Naive thymus-derived CD4-positive, alpha-beta T cell (primary cell): ENCODE measurements around the gene TIAL1. TPM values are rescaled to one million over a fixed set of nuclear protein-coding genes. Genes with fewer than 3 reads are reported as not detected.

Experiments used
- ATAC-seq: fragments of 150-1000 bp; cut with Tn5 transposase; 2 replicates; pipeline ENCODE4 v1.10.0; 2021; ENCODE audit warnings: mild to moderate bottlenecking, moderate library complexity
- CTCF ChIA-PET: fragments of 350-600 bp; sonication (Branson Sonifier 250); formaldehyde crosslinking; loops from one replicate; lab custom pipeline; 2021; ENCODE audit warnings: antibody characterized with exemption; lab: Charles Lee
- POLR2A ChIA-PET: fragments of 350-600 bp; sonication (Branson Sonifier 250); formaldehyde crosslinking; loops from one replicate; lab custom pipeline; 2021; ENCODE audit warnings: antibody characterized with exemption, inconsistent platforms; lab: Charles Lee
- DNase-seq, 9 donors: peaks; one replicate each; pipeline versions ENCODE4 v3.0.0 to v3.0.0-alpha.2; 2020 to 2022; ENCODE audit warnings: mixed read lengths in 1 of 9
- H3K27ac ChIP-seq: one replicate; pipeline ENCODE4 v1.7.0; 2013; ENCODE audit warnings: mild to moderate bottlenecking, low read depth, low read length, moderate library complexity
- H3K27me3 ChIP-seq, 2 donors: one replicate each; pipeline ENCODE4 v1.7.0; 2013; ENCODE audit warnings: low read length in 2 of 2, mild to moderate bottlenecking in 2 of 2, moderate library complexity in 2 of 2; ENCODE audit not compliant: control insufficient read depth in 2 of 2, insufficient read depth in 2 of 2
- H3K36me3 ChIP-seq, 3 experiments: 1 replicate in 2 of 3; 2 replicates in 1 of 3; pipeline ENCODE4 v1.7.0; 2013; ENCODE audit warnings: low read length in 3 of 3, mild to moderate bottlenecking in 3 of 3, moderate library complexity in 1 of 3; ENCODE audit not compliant: insufficient read depth in 3 of 3, control insufficient read depth in 2 of 3
- H3K4me1 ChIP-seq, 2 donors: one replicate each; pipeline ENCODE4 v1.7.0; 2013; ENCODE audit warnings: low read length in 2 of 2, mild to moderate bottlenecking in 2 of 2, moderate library complexity in 1 of 2; ENCODE audit not compliant: control insufficient read depth in 2 of 2, insufficient read depth in 2 of 2
- H3K4me3 ChIP-seq: 2 replicates; pipeline ENCODE4 v1.7.0; 2013; ENCODE audit warnings: mild to moderate bottlenecking, low read length
- H3K9me3 ChIP-seq, 3 experiments: 1 replicate in 2 of 3; 2 replicates in 1 of 3; pipeline ENCODE4 v1.7.0; 2013; ENCODE audit warnings: low read length in 3 of 3; ENCODE audit not compliant: control insufficient read depth in 2 of 3
- H3K27ac Mint-ChIP-seq, 9 donors: one replicate each; pipeline ENCODE4 v1.8.0; 2020 to 2022; ENCODE audit warnings: mixed read lengths in 9 of 9, mild to moderate bottlenecking in 8 of 9, moderate library complexity in 5 of 9, inconsistent platforms in 2 of 9
- H3K27me3 Mint-ChIP-seq, 5 donors: one replicate each; pipeline ENCODE4 v1.8.0; 2021 to 2022; ENCODE audit warnings: mixed read lengths in 5 of 5, mild to moderate bottlenecking in 1 of 5
- H3K36me3 Mint-ChIP-seq, 5 donors: one replicate each; pipeline ENCODE4 v1.8.0; 2020 to 2022; ENCODE audit warnings: mixed read lengths in 5 of 5, mild to moderate bottlenecking in 3 of 5, inconsistent platforms in 1 of 5
- H3K4me1 Mint-ChIP-seq, 7 donors: one replicate each; pipeline ENCODE4 v1.8.0; 2020 to 2022; ENCODE audit warnings: mixed read lengths in 7 of 7, mild to moderate bottlenecking in 3 of 7, inconsistent platforms in 1 of 7
- H3K4me3 Mint-ChIP-seq, 10 donors: one replicate each; pipeline ENCODE4 v1.8.0; 2020 to 2022; ENCODE audit warnings: mild to moderate bottlenecking in 10 of 10, mixed read lengths in 10 of 10, moderate library complexity in 6 of 10, inconsistent platforms in 2 of 10
- H3K9me3 Mint-ChIP-seq, 11 donors: one replicate each; pipeline ENCODE4 v1.8.0; 2020 to 2022; ENCODE audit warnings: mixed read lengths in 11 of 11, mild to moderate bottlenecking in 4 of 11, inconsistent platforms in 1 of 11, moderate library complexity in 1 of 11
- intact Hi-C, 2 donors: fragments of 100-400 bp; cut with micrococcal nuclease; formaldehyde crosslinking; loops; one replicate each; pipeline ENCODE4 v1.15.1; 2023
- polyA plus RNA-seq, 2 donors: library from polyadenylated mRNA; unstranded; fragments of 300-500 nt; fragmentation: Illumina TruSeq; gene quantifications; one replicate each; pipeline ENCODE4 v1.2.3, GENCODE V29; 2021
- total RNA-seq, 6 experiments: library from RNA in 5 of 6; stranded (reverse) in 5 of 6; gene quantifications; 1 replicate in 5 of 6; 2 replicates in 1 of 6; pipeline ENCODE4 v1.2.3 and lab custom pipeline; 2021 to 2026

Gene TIAL1
- total and polyA plus RNA-seq, 7 experiments from 2014 or later: 10.5 to 228 (median 171) TPM

- peak overlapping the region in 1 of 9 donors; percentile 6 for H3K27ac Mint-ChIP-seq
- Histone ChIP-seq H3K9me3 (no peaks in the 10 kb centered on the region), H3K36me3 (peaks cover 0 to 7% (median 0%) of the 10 kb centered on the region in 3 experiments), H3K4me3 (no peak overlapping the region), H3K4me1 (peaks cover 0 to 6% of the 10 kb centered on the region in 2 donors), H3K27ac (no peak overlapping the region), H3K27me3 (no peaks in the 10 kb centered on the region)
- intact Hi-C loops: no loop called here
- ATAC-seq (no peak), DNase-seq (no peak)
- ChIA-PET POLR2A (interaction anchor here (0.6 kb wide), 1 partner anchor 317 kb away, joined by 3 read pairs; no protein-coding TSS in a partner anchor), CTCF (interaction anchor here (0.7 to 1.1 kb wide), 4 partner anchors 18 to 346 kb away, joined by 3 to 4 read pairs (median 3); no protein-coding TSS in a partner anchor)
- no peak overlapping the region for H3K4me3 Mint-ChIP-seq
- no peaks in the 10 kb centered on the region for H3K9me3 Mint-ChIP-seq
- peaks cover 0 to 19% (median 4%) of the 10 kb centered on the region in 7 donors for H3K4me1 Mint-ChIP-seq
- no peaks in the 10 kb centered on the region for H3K36me3 Mint-ChIP-seq
- peaks cover 0 to 37% (median 8%) of the 10 kb centered on the region in 5 donors for H3K27me3 Mint-ChIP-seq
These were observed 50.8 kb downstream of the TIAL1 start for GRCh38 chr10:119546009-119546408.

GRCh38 chr10:119545310-119545709, 51.5 kb downstream of the TIAL1 start:
- peaks cover 0 to 2% (median 0%) of the 10 kb centered on the region in 5 donors for H3K36me3 Mint-ChIP-seq
- H3K27ac ChIP-seq: no peak overlapping the region
- peaks cover 0 to 34% (median 8%) of the 10 kb centered on the region in 5 donors for H3K27me3 Mint-ChIP-seq
- no peaks in the 10 kb centered on the region for H3K9me3 ChIP-seq
- ChIA-PET POLR2A (no interaction called here), CTCF (interaction anchor here (0.9 to 4.0 kb wide), 3 partner anchors 28 to 102 kb away, joined by 3 to 14 read pairs (median 3); no protein-coding TSS in a partner anchor)
- peaks cover 0 to 9% of the 10 kb centered on the region in 2 donors for H3K4me1 ChIP-seq
- peaks cover 4 to 24% (median 8%) of the 10 kb centered on the region in 7 donors for H3K4me1 Mint-ChIP-seq
- ATAC-seq: no peak
- H3K4me3 Mint-ChIP-seq: no peak overlapping the region
- DNase-seq: no peak
- no peaks in the 10 kb centered on the region for H3K9me3 Mint-ChIP-seq
- H3K27ac Mint-ChIP-seq: peak overlapping the region in 1 of 9 donors; percentile 55
- H3K36me3 ChIP-seq: peaks cover 0 to 7% (median 0%) of the 10 kb centered on the region in 3 experiments
- intact Hi-C loops: no loop called here
- no peaks in the 10 kb centered on the region for H3K27me3 ChIP-seq
- H3K4me3 ChIP-seq: no peak overlapping the region

- intact Hi-C loops: loop anchor here (1.0 to 5.0 kb wide), 17 partner anchors 31 to 412 kb away; partner anchors contain the start of genes MCMBP (in 2 of the 2), INPP5F (in 1 of the 2) and SFXN4 (in 1 of the 2)
- Histone ChIP-seq H3K4me3 (peak overlapping the region; percentile 96), H3K27ac (no peak overlapping the region), H3K4me1 (peaks cover 6 to 12% of the 10 kb centered on the region in 2 donors), H3K36me3 (peaks cover 0 to 7% (median 0%) of the 10 kb centered on the region in 3 experiments), H3K9me3 (no peaks in the 10 kb centered on the region), H3K27me3 (no peaks in the 10 kb centered on the region)
- ATAC-seq (no peak), DNase-seq (no peak)
- H3K4me3 Mint-ChIP-seq: peak overlapping the region; percentile 83 to 97 (median 94)
- H3K36me3 Mint-ChIP-seq: peaks cover 0 to 4% (median 0%) of the 10 kb centered on the region in 5 donors
- H3K27me3 Mint-ChIP-seq: peaks cover 0 to 25% (median 8%) of the 10 kb centered on the region in 5 donors
- peaks cover 12 to 35% (median 20%) of the 10 kb centered on the region in 7 donors for H3K4me1 Mint-ChIP-seq
- H3K9me3 Mint-ChIP-seq: no peaks in the 10 kb centered on the region
- peak overlapping the region; percentile 86 to 95 (median 91) for H3K27ac Mint-ChIP-seq
- CTCF ChIA-PET: interaction anchor here (0.5 to 4.1 kb wide), 26 partner anchors 12 to 345 kb away, joined by 3 to 28 read pairs (median 5); partner anchors contain the start of gene GRK5
- POLR2A ChIA-PET: interaction anchor here (0.8 to 12.7 kb wide), 13 partner anchors 11 to 340 kb away, joined by 3 to 169 read pairs (median 7); partner anchors contain the start of gene GRK5
These were observed 52.7 kb downstream of the TIAL1 start for GRCh38 chr10:119543814-119544642.

GRCh38 chr10:119542988-119543813, 53.6 kb downstream of the TIAL1 start:
- peaks cover 15 to 19% of the 10 kb centered on the region in 2 donors for H3K4me1 ChIP-seq
- peaks cover 0 to 7% (median 0%) of the 10 kb centered on the region in 3 experiments for H3K36me3 ChIP-seq
- Mint-ChIP-seq H3K27ac (peak overlapping the region; percentile 86 to 95 (median 91)), H3K36me3 (peaks cover 0 to 4% (median 0%) of the 10 kb centered on the region in 5 donors), H3K27me3 (peaks cover 0 to 17% (median 3%) of the 10 kb centered on the region in 5 donors), H3K9me3 (no peaks in the 10 kb centered on the region), H3K4me1 (peaks cover 19 to 41% (median 28%) of the 10 kb centered on the region in 7 donors), H3K4me3 (peak overlapping the region; percentile 83 to 97 (median 94))
- no peaks in the 10 kb centered on the region for H3K9me3 ChIP-seq
- ChIA-PET POLR2A (interaction anchor here (0.5 to 12.7 kb wide), 23 partner anchors 10 to 339 kb away, joined by 3 to 169 read pairs (median 5); partner anchors contain the start of genes GRK5, INPP5F and TIAL1), CTCF (interaction anchor here (0.7 to 4.1 kb wide), 26 partner anchors 9 to 344 kb away, joined by 3 to 28 read pairs (median 5); partner anchors contain the start of gene GRK5)
- DNase-seq (peak; percentile 54 to 74 (median 68)), ATAC-seq (peak; percentile 68)
- H3K27me3 ChIP-seq: no peaks in the 10 kb centered on the region
- H3K27ac ChIP-seq: peak overlapping the region; percentile 89
- H3K4me3 ChIP-seq: peak overlapping the region; percentile 96
- intact Hi-C loops: loop anchor here (1.0 to 5.0 kb wide), 26 partner anchors 27 to 463 kb away; partner anchors contain the start of genes MCMBP (in 2 of the 2), PRDX3 (in 2 of the 2), SFXN4 (in 2 of the 2) and EIF3A (in 1 of the 2)

- H3K9me3 ChIP-seq: no peaks in the 10 kb centered on the region
- peak within 1 kb of the TSS; percentile 96 for H3K4me3 ChIP-seq
- CTCF ChIA-PET: interaction anchor here (0.7 to 4.1 kb wide), 26 partner anchors 8 to 343 kb away, joined by 3 to 28 read pairs (median 5); partner anchors contain the start of gene GRK5
- intact Hi-C loops: loop anchor here (1.0 to 5.0 kb wide), 18 partner anchors 26 to 462 kb away; partner anchors contain the start of genes MCMBP (in 2 of the 2), PRDX3 (in 2 of the 2), EIF3A (in 1 of the 2) and GRK5 (in 1 of the 2)
- peaks cover 0 to 7% (median 0%) of the 10 kb centered on the region in 3 experiments for H3K36me3 ChIP-seq
- DNase-seq: peak; percentile 71 to 90 (median 86)
- POLR2A ChIA-PET: interaction anchor here (0.5 to 12.7 kb wide), 22 partner anchors 9 to 338 kb away, joined by 3 to 169 read pairs (median 6); partner anchors contain the start of genes GRK5, INPP5F and TIAL1
- peak within 1 kb of the TSS; percentile 86 to 97 (median 95) for H3K4me3 Mint-ChIP-seq
- H3K27me3 ChIP-seq: no peaks in the 10 kb centered on the region
- peaks cover 0 to 10% (median 3%) of the 10 kb centered on the region in 5 donors for H3K27me3 Mint-ChIP-seq
- peaks cover 22 to 24% of the 10 kb centered on the region in 2 donors for H3K4me1 ChIP-seq
- H3K27ac ChIP-seq: peak within 1 kb of the TSS; percentile 89
- H3K9me3 Mint-ChIP-seq: no peaks in the 10 kb centered on the region
- peaks cover 0 to 7% (median 0%) of the 10 kb centered on the region in 5 donors for H3K36me3 Mint-ChIP-seq
- ATAC-seq: peak; percentile 90
- peaks cover 25 to 48% (median 36%) of the 10 kb centered on the region in 7 donors for H3K4me1 Mint-ChIP-seq
- peak within 1 kb of the TSS; percentile 89 to 98 (median 91) for H3K27ac Mint-ChIP-seq
These were observed 54.3 kb downstream of the TIAL1 start, which contains the start of gene RGS10 for GRCh38 chr10:119542357-119542987. Gene RGS10 (minus strand): TSS chr10:119542719. CDS start chr10:119542638, 81 bp downstream.
